GM23338 (cell line): ENCODE results near the gene DNAH10. TPM values are rescaled to one million over a fixed set of nuclear protein-coding genes. Genes with fewer than 3 reads are reported as not detected.

Source experiments
- ATAC-seq: fragments of 200-7000 bp; cut with Tn5 transposase; 3 replicates; pipeline ENCODE4 v1.9.1; 2020
- DNase-seq: peaks from one replicate; pipeline ENCODE4 v3.0.0-alpha.2; 2015; ENCODE audit warnings: low spot score
- H2AFZ ChIP-seq: fragments of 200-600 bp; sonication (generic); 2 replicates; pipeline ENCODE4 v1.8.0; 2016; ENCODE audit warnings: antibody characterized with exemption, mild to moderate bottlenecking, moderate library complexity
- H3F3A ChIP-seq: fragments of 200-600 bp; sonication (generic); replicated peaks from 2 replicates; pipeline ENCODE4 v1.8.0; 2017; ENCODE audit warnings: antibody characterized with exemption, mixed run types, low read depth
- H3K27ac ChIP-seq: fragments of 200-600 bp; sonication (generic); 2 replicates; pipeline ENCODE4 v1.6.1; 2016; ENCODE audit warnings: low read depth
- H3K27me3 ChIP-seq: fragments of 200-600 bp; sonication (generic); 2 replicates; pipeline ENCODE4 v1.8.0; 2016; ENCODE audit warnings: mild to moderate bottlenecking, mixed run types, moderate library complexity; ENCODE audit not compliant: insufficient read depth
- H3K36me3 ChIP-seq: fragments of 200-600 bp; sonication (generic); 2 replicates; pipeline ENCODE4 v1.8.0; 2016; ENCODE audit warnings: mild to moderate bottlenecking; ENCODE audit not compliant: insufficient read depth
- H3K4me1 ChIP-seq: fragments of 200-600 bp; sonication (generic); 2 replicates; pipeline ENCODE4 v1.8.0; 2016; ENCODE audit warnings: mild to moderate bottlenecking, moderate library complexity; ENCODE audit not compliant: insufficient read depth
- H3K4me2 ChIP-seq: fragments of 200-600 bp; sonication (generic); 2 replicates; pipeline ENCODE4 v1.7.1; 2017; ENCODE audit warnings: mixed run types
- H3K4me3 ChIP-seq: fragments of 200-600 bp; sonication (generic); 2 replicates; pipeline ENCODE4 v1.6.1; 2016; ENCODE audit warnings: mixed run types
- H3K79me2 ChIP-seq: fragments of 200-600 bp; sonication (generic); replicated peaks from 2 replicates; pipeline ENCODE4 v1.8.0; 2017; ENCODE audit warnings: mild to moderate bottlenecking; ENCODE audit not compliant: insufficient read depth
- H3K9me2 ChIP-seq: fragments of 200-600 bp; sonication (generic); 2 replicates; pipeline ENCODE4 v1.8.0; 2017; ENCODE audit not compliant: insufficient read depth
- H4K20me1 ChIP-seq: fragments of 200-600 bp; sonication (generic); replicated peaks from 2 replicates; pipeline ENCODE4 v1.8.0; 2017; ENCODE audit warnings: mild to moderate bottlenecking; ENCODE audit not compliant: insufficient read depth
- H3K27ac Mint-ChIP-seq: 2 replicates; pipeline ENCODE4 v1.8.0; 2020; ENCODE audit warnings: inconsistent platforms, mild to moderate bottlenecking, moderate library complexity, mixed read lengths
- H3K27me3 Mint-ChIP-seq: 3 replicates; pipeline ENCODE4 v1.8.0; 2022; ENCODE audit warnings: low read depth, mild to moderate bottlenecking, moderate library complexity, mixed read lengths, inconsistent platforms; ENCODE audit not compliant: insufficient read depth, poor library complexity
- H3K36me3 Mint-ChIP-seq: 3 replicates; pipeline ENCODE4 v1.8.0; 2021; ENCODE audit warnings: low read depth, mild to moderate bottlenecking, inconsistent platforms, moderate library complexity, mixed read lengths
- H3K4me1 Mint-ChIP-seq: 3 replicates; pipeline ENCODE4 v1.8.0; 2020; ENCODE audit warnings: mild to moderate bottlenecking, inconsistent platforms, mixed read lengths
- H3K4me3 Mint-ChIP-seq: 3 replicates; pipeline ENCODE4 v1.8.0; 2021; ENCODE audit warnings: moderate library complexity, mild to moderate bottlenecking, inconsistent platforms, mixed read lengths
- H3K9me3 Mint-ChIP-seq: 3 replicates; pipeline ENCODE4 v1.8.0; 2020; ENCODE audit warnings: moderate library complexity, mild to moderate bottlenecking, inconsistent platforms, mixed read lengths
- CREB1 ChIP-seq: fragments of 250-450 bp; sonication (Bioruptor Pico); IDR thresholded peaks from 2 replicates; pipeline ENCODE4 v1.5.0; 2020; ENCODE audit warnings: low read depth, mild to moderate bottlenecking, moderate library complexity
- EZH2phosphoT487 ChIP-seq: fragments of 200-600 bp; sonication (generic); IDR thresholded peaks from one replicate; pipeline ENCODE4 v1.8.1; 2018; ENCODE audit warnings: antibody characterized with exemption; ENCODE audit not compliant: unreplicated experiment
- JUNB ChIP-seq: IDR thresholded peaks from one replicate; pipeline ENCODE4 v1.6.1; 2016; ENCODE audit warnings: antibody characterized with exemption; ENCODE audit not compliant: unreplicated experiment
- NANOG ChIP-seq: IDR thresholded peaks from 2 replicates; pipeline ENCODE4 v1.6.1; 2016; ENCODE audit warnings: antibody characterized with exemption, borderline replicate concordance
- POLR2AphosphoS5 ChIP-seq: IDR thresholded peaks from 2 replicates; pipeline ENCODE4 v1.6.1; 2016; ENCODE audit warnings: antibody characterized with exemption, low read depth
- STAT1 ChIP-seq: IDR thresholded peaks from one replicate; pipeline ENCODE4 v1.6.1; 2016; ENCODE audit warnings: antibody characterized with exemption; ENCODE audit not compliant: unreplicated experiment
- ZNF114 ChIP-seq: fragments of 250-450 bp; sonication (Bioruptor Pico); IDR thresholded peaks from 2 replicates; pipeline ENCODE4 v1.5.0; 2020; ENCODE audit warnings: mild to moderate bottlenecking, moderate library complexity
- ZNF331 ChIP-seq: fragments of 250-450 bp; sonication (Bioruptor Pico); IDR thresholded peaks from 2 replicates; pipeline ENCODE4 v1.5.0; 2020; ENCODE audit warnings: low read depth, mild to moderate bottlenecking, moderate library complexity
- polyA plus RNA-seq: library from polyadenylated mRNA; unstranded; fragments of >200 nt; fragmentation: Nextera tagmentation; extraction: Ambion mirVana; gene quantifications from 2 replicates; pipeline ENCODE4 v1.2.1, GENCODE V29; 2016
- total RNA-seq: library from RNA; depleted of rRNA; stranded (reverse); fragments of >200 nt; shearing (Covaris generic); gene quantifications from 2 replicates; pipeline ENCODE4 v1.2.3, GENCODE V29; 2014
- TF ChIP-seq, protein P1 (sequence below), 2 experiments: fragments of 200-600 bp in 1 of 2; sonication (generic) in 1 of 2; conservative IDR thresholded peaks; 2 replicates each; pipeline versions ENCODE4 v1.5.1 to v1.6.1; 2016 to 2017; ENCODE audit warnings: antibody characterized with exemption in 2 of 2, low read depth in 2 of 2, mild to moderate bottlenecking in 2 of 2, moderate library complexity in 1 of 2
- TF ChIP-seq, protein P2 (sequence below): IDR thresholded peaks from 2 replicates; pipeline ENCODE4 v1.6.1; 2016; ENCODE audit warnings: antibody characterized with exemption
- TF ChIP-seq, protein P3 (sequence below): IDR thresholded peaks from one replicate; pipeline ENCODE4 v1.6.1; 2018; ENCODE audit warnings: antibody characterized with exemption; ENCODE audit not compliant: unreplicated experiment

The DNAH10 gene
- total and polyA plus RNA-seq, 2 experiments from 2014 or later, result 0.03 TPM

DNA sequence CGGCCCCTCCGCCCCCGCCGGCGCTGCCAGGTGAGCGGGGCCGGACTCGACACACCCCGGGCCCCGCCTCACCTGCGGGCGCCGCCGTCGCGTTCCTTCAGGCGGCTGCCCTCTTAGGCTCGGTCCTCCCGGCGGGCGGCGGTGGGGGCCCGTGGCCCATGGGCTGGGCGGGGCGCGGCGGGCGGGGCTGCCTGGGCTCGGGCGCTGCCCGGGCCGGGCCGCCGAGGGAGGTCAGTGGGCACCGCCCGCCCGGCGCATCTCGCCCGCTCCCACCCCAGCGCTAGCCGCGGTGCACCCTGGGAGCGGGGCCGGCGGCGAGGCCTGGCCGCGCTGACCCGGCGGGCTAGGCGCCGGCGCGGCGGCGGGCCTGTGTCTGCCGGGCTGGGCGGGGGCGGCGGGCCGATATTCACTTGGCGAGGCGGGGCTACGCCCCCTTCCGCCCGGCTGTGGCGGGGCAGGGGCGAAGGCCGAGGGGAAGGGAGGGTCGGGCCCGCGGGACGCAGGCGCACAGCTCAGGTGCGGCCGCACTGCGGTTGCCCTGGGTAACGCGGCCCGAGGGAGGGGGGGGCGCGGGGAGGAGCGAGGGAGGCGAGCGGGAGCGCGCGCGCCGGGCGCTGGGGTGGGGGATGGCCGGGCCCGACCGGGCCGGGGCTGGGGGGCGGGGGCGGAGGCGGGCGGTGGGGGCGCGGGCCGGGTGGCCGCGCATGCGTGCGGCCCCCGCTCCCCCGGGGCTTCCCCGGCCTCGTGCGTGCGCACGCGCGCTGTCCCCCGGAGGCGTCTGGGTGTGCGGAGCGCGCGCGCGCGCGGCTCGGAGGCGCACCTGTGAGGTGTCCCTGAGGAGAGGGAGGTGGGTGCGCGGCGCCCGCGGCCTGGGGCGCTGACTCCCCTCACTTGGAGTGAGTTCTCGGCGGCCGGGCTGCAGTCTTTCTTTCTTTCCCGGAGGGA, 210.6 kb downstream of the DNAH10 start, which contains the start of the genes CCDC92 and ZNF664:
TSS of gene CCDC92 (minus strand) at position 375 of the 945 bp plus-strand sequence. CDS start 28,526 bp downstream, outside the sequence.
TSS of gene ZNF664 (plus strand) at position 759 of the 945 bp plus-strand sequence. CDS start 38,930 bp downstream, outside the sequence.
- DNase-seq (peak; percentile 93), ATAC-seq (peak; percentile 64)
- H3K4me2 ChIP-seq, result peak within 1 kb of the TSS; percentile 85
- no peaks in the 10 kb centered on the region for H3K9me3 Mint-ChIP-seq
- H3K4me1 Mint-ChIP-seq, result peaks cover 15% of the 10 kb centered on the region
- peak within 1 kb of the TSS; percentile 59 for H3K4me3 ChIP-seq
- H3K27me3 Mint-ChIP-seq, result peaks cover 57% of the 10 kb centered on the region
- H2AFZ ChIP-seq, result peak within 1 kb of the TSS; percentile 11; the same call in 1 of the 2 replicates
- H3K27ac ChIP-seq, result no peak within 1 kb of the TSS
- H3K36me3 Mint-ChIP-seq, result peaks cover 30% of the 10 kb centered on the region
- H3K36me3 ChIP-seq, result no peaks in the 10 kb centered on the region
- no peak within 1 kb of the TSS for H3K27ac Mint-ChIP-seq
- H3K79me2 ChIP-seq, result no peaks in the 10 kb centered on the region
- H3K27me3 ChIP-seq, result peaks cover 77% of the 10 kb centered on the region
- no peaks in the 10 kb centered on the region for H3K9me2 ChIP-seq
- TF ChIP-seq, protein P1, sequence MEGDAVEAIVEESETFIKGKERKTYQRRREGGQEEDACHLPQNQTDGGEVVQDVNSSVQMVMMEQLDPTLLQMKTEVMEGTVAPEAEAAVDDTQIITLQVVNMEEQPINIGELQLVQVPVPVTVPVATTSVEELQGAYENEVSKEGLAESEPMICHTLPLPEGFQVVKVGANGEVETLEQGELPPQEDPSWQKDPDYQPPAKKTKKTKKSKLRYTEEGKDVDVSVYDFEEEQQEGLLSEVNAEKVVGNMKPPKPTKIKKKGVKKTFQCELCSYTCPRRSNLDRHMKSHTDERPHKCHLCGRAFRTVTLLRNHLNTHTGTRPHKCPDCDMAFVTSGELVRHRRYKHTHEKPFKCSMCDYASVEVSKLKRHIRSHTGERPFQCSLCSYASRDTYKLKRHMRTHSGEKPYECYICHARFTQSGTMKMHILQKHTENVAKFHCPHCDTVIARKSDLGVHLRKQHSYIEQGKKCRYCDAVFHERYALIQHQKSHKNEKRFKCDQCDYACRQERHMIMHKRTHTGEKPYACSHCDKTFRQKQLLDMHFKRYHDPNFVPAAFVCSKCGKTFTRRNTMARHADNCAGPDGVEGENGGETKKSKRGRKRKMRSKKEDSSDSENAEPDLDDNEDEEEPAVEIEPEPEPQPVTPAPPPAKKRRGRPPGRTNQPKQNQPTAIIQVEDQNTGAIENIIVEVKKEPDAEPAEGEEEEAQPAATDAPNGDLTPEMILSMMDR (conservative IDR thresholded peaks at IDR 0.05; ENCODE audit: low read depth in 2 of 2), result peak in 1 of 2 experiments; percentile 39; a peak in 2 of 4 replicates
- TF ChIP-seq POLR2AphosphoS5 (peak; percentile 63), NANOG (no peak)
- H3K4me1 ChIP-seq, result peaks cover 14% of the 10 kb centered on the region
- peak within 1 kb of the TSS; percentile 89 for H3K4me3 Mint-ChIP-seq
- H3F3A ChIP-seq, result peaks cover 16% of the 10 kb centered on the region
- peaks cover 59% of the 10 kb centered on the region for H4K20me1 ChIP-seq

DNA sequence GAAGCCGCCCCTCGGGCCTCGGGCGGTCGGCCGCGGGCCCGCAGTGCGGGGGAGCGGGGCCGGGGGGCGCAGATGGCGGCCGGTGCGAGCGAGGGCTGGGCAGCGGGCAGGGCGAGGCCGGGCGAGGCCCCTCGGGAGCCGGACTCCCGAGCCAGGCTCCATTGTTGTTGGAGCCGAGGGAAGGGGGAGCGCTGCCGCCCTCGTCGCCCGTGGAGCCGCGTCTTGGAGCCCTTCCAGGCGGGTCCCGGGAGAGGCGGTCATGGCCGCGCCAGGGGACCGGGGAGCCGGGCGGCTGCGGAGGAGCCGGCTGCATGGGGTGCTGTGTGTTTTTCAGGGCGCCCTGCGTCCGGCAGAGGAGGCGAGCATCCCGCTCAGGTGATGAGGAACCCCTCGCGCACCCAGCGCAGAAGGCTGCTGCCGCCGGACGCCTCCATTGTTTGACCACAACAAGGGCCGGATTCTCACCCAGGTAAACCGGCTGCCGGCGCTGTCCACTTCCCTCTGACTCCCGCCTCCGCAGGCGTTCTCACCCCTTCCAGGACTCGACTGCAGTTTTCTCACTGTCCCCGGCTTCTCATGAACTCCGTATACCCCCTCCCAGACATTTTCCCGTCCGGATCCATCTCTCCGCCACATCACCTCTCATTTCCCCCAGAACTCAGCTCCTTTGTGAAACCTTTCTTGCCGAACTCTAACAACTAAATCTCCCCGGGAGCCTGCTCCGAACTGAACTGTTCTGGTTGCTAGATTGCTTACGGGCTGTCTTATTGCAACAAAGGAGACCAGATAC, 211.6 kb downstream of the DNAH10 start:
- H3K4me1 Mint-ChIP-seq, result peaks cover 15% of the 10 kb centered on the region
- H3K36me3 Mint-ChIP-seq, result peaks cover 30% of the 10 kb centered on the region
- H3K27me3 Mint-ChIP-seq, result peaks cover 47% of the 10 kb centered on the region
- H3K4me1 ChIP-seq, result peaks cover 14% of the 10 kb centered on the region
- DNase-seq, result peak; percentile 70
- ATAC-seq, result peak; percentile 26
- peaks cover 67% of the 10 kb centered on the region for H3K27me3 ChIP-seq
- H4K20me1 ChIP-seq, result peaks cover 51% of the 10 kb centered on the region
- no peaks in the 10 kb centered on the region for H3K9me2 ChIP-seq
- H3K4me3 Mint-ChIP-seq, result peak overlapping the region; percentile 89
- H3K4me3 ChIP-seq, result peak overlapping the region; percentile 59
- H3K79me2 ChIP-seq, result no peaks in the 10 kb centered on the region
- peak overlapping the region; percentile 85 for H3K4me2 ChIP-seq
- peak overlapping the region; percentile 11; the same call in 1 of the 2 replicates for H2AFZ ChIP-seq
- H3F3A ChIP-seq, result peaks cover 16% of the 10 kb centered on the region
- no peaks in the 10 kb centered on the region for H3K9me3 Mint-ChIP-seq
- H3K27ac Mint-ChIP-seq, result no peak overlapping the region
- H3K27ac ChIP-seq, result no peak overlapping the region
- H3K36me3 ChIP-seq, result no peaks in the 10 kb centered on the region
- TF ChIP-seq CREB1 (CRISPR knock-in tag) (no peak), ZNF331 (no peak), POLR2AphosphoS5 (no peak), EZH2phosphoT487 (no peak), NANOG (no peak), ZNF114 (CRISPR knock-in tag) (no peak), STAT1 (no peak), JUNB (no peak)
- TF ChIP-seq, protein P2, sequence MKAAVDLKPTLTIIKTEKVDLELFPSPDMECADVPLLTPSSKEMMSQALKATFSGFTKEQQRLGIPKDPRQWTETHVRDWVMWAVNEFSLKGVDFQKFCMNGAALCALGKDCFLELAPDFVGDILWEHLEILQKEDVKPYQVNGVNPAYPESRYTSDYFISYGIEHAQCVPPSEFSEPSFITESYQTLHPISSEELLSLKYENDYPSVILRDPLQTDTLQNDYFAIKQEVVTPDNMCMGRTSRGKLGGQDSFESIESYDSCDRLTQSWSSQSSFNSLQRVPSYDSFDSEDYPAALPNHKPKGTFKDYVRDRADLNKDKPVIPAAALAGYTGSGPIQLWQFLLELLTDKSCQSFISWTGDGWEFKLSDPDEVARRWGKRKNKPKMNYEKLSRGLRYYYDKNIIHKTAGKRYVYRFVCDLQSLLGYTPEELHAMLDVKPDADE, result no peak
- TF ChIP-seq, protein P1 (conservative IDR thresholded peaks at IDR 0.05; ENCODE audit: low read depth in 2 of 2), result no peak
- TF ChIP-seq, protein P3, sequence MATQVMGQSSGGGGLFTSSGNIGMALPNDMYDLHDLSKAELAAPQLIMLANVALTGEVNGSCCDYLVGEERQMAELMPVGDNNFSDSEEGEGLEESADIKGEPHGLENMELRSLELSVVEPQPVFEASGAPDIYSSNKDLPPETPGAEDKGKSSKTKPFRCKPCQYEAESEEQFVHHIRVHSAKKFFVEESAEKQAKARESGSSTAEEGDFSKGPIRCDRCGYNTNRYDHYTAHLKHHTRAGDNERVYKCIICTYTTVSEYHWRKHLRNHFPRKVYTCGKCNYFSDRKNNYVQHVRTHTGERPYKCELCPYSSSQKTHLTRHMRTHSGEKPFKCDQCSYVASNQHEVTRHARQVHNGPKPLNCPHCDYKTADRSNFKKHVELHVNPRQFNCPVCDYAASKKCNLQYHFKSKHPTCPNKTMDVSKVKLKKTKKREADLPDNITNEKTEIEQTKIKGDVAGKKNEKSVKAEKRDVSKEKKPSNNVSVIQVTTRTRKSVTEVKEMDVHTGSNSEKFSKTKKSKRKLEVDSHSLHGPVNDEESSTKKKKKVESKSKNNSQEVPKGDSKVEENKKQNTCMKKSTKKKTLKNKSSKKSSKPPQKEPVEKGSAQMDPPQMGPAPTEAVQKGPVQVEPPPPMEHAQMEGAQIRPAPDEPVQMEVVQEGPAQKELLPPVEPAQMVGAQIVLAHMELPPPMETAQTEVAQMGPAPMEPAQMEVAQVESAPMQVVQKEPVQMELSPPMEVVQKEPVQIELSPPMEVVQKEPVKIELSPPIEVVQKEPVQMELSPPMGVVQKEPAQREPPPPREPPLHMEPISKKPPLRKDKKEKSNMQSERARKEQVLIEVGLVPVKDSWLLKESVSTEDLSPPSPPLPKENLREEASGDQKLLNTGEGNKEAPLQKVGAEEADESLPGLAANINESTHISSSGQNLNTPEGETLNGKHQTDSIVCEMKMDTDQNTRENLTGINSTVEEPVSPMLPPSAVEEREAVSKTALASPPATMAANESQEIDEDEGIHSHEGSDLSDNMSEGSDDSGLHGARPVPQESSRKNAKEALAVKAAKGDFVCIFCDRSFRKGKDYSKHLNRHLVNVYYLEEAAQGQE, result peak; percentile 44
